Common myeloid progenitor, CD34-positive (primary cell): Measurements from ENCODE around the gene ABAT.

Experiments
- CTCF ChIA-PET: fragments of 350-600 bp; sonication (Branson Sonifier 250); formaldehyde crosslinking; loops from one replicate; lab custom pipeline; 2021; ENCODE audit warnings: antibody characterized with exemption; lab: Charles Lee
- POLR2A ChIA-PET: fragments of 350-600 bp; sonication (Branson Sonifier 250); formaldehyde crosslinking; loops from one replicate; lab custom pipeline; 2021; ENCODE audit warnings: antibody characterized with exemption; lab: Charles Lee
- DNase-seq, 3 donors: peaks; one replicate each; pipeline versions ENCODE4 v3.0.0 to v3.0.0-alpha.2; 2013
- H3K27ac ChIP-seq, 2 experiments: 1 replicate in 1 of 2; 2 replicates in 1 of 2; pipeline ENCODE4 v1.7.0; 2013; ENCODE audit warnings: inconsistent platforms in 2 of 2, low read length in 2 of 2, mild to moderate bottlenecking in 2 of 2, low read depth in 1 of 2, moderate library complexity in 1 of 2; ENCODE audit not compliant: severe bottlenecking in 2 of 2, insufficient read depth in 1 of 2, poor library complexity in 1 of 2
- H3K27me3 ChIP-seq, 5 experiments: replicated peaks in 2 of 5; 1 replicate in 3 of 5; 2 replicates in 2 of 5; pipeline versions ENCODE4 v1.6.1 to v1.7.0; 2013; ENCODE audit warnings: low read length in 4 of 5, mild to moderate bottlenecking in 2 of 5, moderate library complexity in 2 of 5, inconsistent platforms in 1 of 5; ENCODE audit not compliant: insufficient read depth in 5 of 5, control insufficient read depth in 4 of 5
- H3K36me3 ChIP-seq, 4 experiments: 1 replicate in 2 of 4; 2 replicates in 2 of 4; pipeline versions ENCODE4 v1.6.1 to v1.7.0; 2013; ENCODE audit warnings: low read length in 3 of 4, control low read depth in 1 of 4, mild to moderate bottlenecking in 1 of 4; ENCODE audit not compliant: control insufficient read depth in 4 of 4, insufficient read depth in 4 of 4
- H3K4me1 ChIP-seq, 4 experiments: 1 replicate in 3 of 4; 2 replicates in 1 of 4; pipeline versions ENCODE4 v1.6.1 to v1.7.1; 2013; ENCODE audit warnings: low read length in 3 of 4, mild to moderate bottlenecking in 3 of 4, control low read depth in 1 of 4, inconsistent platforms in 1 of 4, moderate library complexity in 1 of 4; ENCODE audit not compliant: control insufficient read depth in 4 of 4, insufficient read depth in 4 of 4; ENCODE audit errors: control extremely low read depth in 1 of 4
- H3K4me3 ChIP-seq, 7 experiments: 1 replicate in 4 of 7; 2 replicates in 3 of 7; pipeline versions ENCODE4 v1.5.1 to v1.7.0; 2013; ENCODE audit warnings: mild to moderate bottlenecking in 7 of 7, low read length in 6 of 7, moderate library complexity in 6 of 7, inconsistent platforms in 2 of 7, low read depth in 2 of 7, control low read depth in 1 of 7; ENCODE audit not compliant: insufficient read depth in 4 of 7, control insufficient read depth in 1 of 7; ENCODE audit errors: extremely low read depth in 1 of 7
- H3K9me3 ChIP-seq, 5 experiments: 1 replicate in 4 of 5; 2 replicates in 1 of 5; pipeline versions ENCODE4 v1.6.1 to v1.7.1; 2013; ENCODE audit warnings: low read length in 4 of 5, mild to moderate bottlenecking in 2 of 5, inconsistent platforms in 1 of 5, low read depth in 1 of 5, moderate library complexity in 1 of 5; ENCODE audit not compliant: control insufficient read depth in 4 of 5, insufficient read depth in 2 of 5; ENCODE audit errors: control extremely low read depth in 1 of 5
- WGBS: methylation state at CpG from one replicate; pipeline ENCODE4 v1.1.5; 2013; ENCODE audit not compliant: insufficient coverage; 5-methylcytosine and 5-hydroxymethylcytosine counted together

The ABAT gene

GRCh38 chr16:8818504-8819270 lies 144.3 kb downstream of the ABAT start:
- POLR2A ChIA-PET, result no interaction called here
- H3K36me3 ChIP-seq, result peaks cover 14 to 74% (median 44%) of the 10 kb centered on the region in 4 experiments
- no peak overlapping the region for H3K4me3 ChIP-seq
- no peak overlapping the region for H3K27ac ChIP-seq
- DNase-seq, result no peak
- H3K9me3 ChIP-seq, result no peaks in the 10 kb centered on the region
- CTCF ChIA-PET, result interaction anchor here (1.4 kb wide), 1 partner anchor 68 kb away, joined by 3 read pairs; no protein-coding TSS in a partner anchor
- no peaks in the 10 kb centered on the region for H3K27me3 ChIP-seq
- H3K4me1 ChIP-seq, result peaks cover 0 to 3% (median 0%) of the 10 kb centered on the region in 4 experiments
- 81% methylated on average over 4 of the region's 10 CpGs for WGBS

- Histone ChIP-seq H3K27me3 (no peaks in the 10 kb centered on the region), H3K27ac (no peak overlapping the region), H3K4me3 (no peak overlapping the region), H3K36me3 (peaks cover 10 to 73% (median 43%) of the 10 kb centered on the region in 4 experiments), H3K9me3 (no peaks in the 10 kb centered on the region), H3K4me1 (peaks cover 0 to 3% (median 0%) of the 10 kb centered on the region in 4 experiments)
- no peak for DNase-seq
- ChIA-PET POLR2A (no interaction called here), CTCF (interaction anchor here (0.7 to 1.4 kb wide), 4 partner anchors 9 to 67 kb away, joined by 3 read pairs; no protein-coding TSS in a partner anchor)
- WGBS, result no CpG with 5 or more reads among the region's 6 CpGs
Measured at GRCh38 chr16:8819411-8820034, 145.1 kb downstream of the ABAT start.

GRCh38 chr16:8822403-8822802 lies 148.0 kb downstream of the ABAT start:
- H3K9me3 ChIP-seq, result no peaks in the 10 kb centered on the region
- ChIA-PET POLR2A (no interaction called here), CTCF (no interaction called here)
- no peaks in the 10 kb centered on the region for H3K4me1 ChIP-seq
- no peak overlapping the region for H3K27ac ChIP-seq
- H3K27me3 ChIP-seq, result no peaks in the 10 kb centered on the region
- H3K36me3 ChIP-seq, result peaks cover 10 to 62% (median 34%) of the 10 kb centered on the region in 4 experiments
- no peak overlapping the region for H3K4me3 ChIP-seq
- no peak for DNase-seq
- WGBS, result 100% methylated on average over 1 of the region's 3 CpGs

GRCh38 chr16:8826278-8826879 lies 152.0 kb downstream of the ABAT start:
- Histone ChIP-seq H3K27me3 (no peaks in the 10 kb centered on the region), H3K27ac (no peak overlapping the region), H3K4me3 (no peak overlapping the region), H3K4me1 (no peaks in the 10 kb centered on the region), H3K9me3 (no peaks in the 10 kb centered on the region), H3K36me3 (peaks cover 2 to 57% (median 36%) of the 10 kb centered on the region in 4 experiments)
- CTCF ChIA-PET, result no interaction called here
- 100% methylated on average over 1 of the region's 3 CpGs for whole genome bisulfite sequencing
- POLR2A ChIA-PET, result no interaction called here
- no peak for DNase-seq

GRCh38 chr16:8828541-8829165 lies 154.2 kb downstream of the ABAT start:
- no peaks in the 10 kb centered on the region for H3K27me3 ChIP-seq
- H3K36me3 ChIP-seq, result peaks cover 11 to 53% (median 40%) of the 10 kb centered on the region in 4 experiments
- 100% methylated on average over 5 of the region's 8 CpGs for WGBS
- no peak for DNase-seq
- POLR2A ChIA-PET, result interaction anchor here (0.6 kb wide), 1 partner anchor 58 kb away, joined by 3 read pairs; no protein-coding TSS in a partner anchor
- H3K27ac ChIP-seq, result no peak overlapping the region
- H3K9me3 ChIP-seq, result no peaks in the 10 kb centered on the region
- CTCF ChIA-PET, result interaction anchor here (0.8 to 1.5 kb wide), 3 partner anchors 9 to 21 kb away, joined by 3 read pairs; no protein-coding TSS in a partner anchor
- no peaks in the 10 kb centered on the region for H3K4me1 ChIP-seq
- no peak overlapping the region for H3K4me3 ChIP-seq

- WGBS, result 93% methylated on average over 8 of the region's 9 CpGs
- Histone ChIP-seq H3K27me3 (no peaks in the 10 kb centered on the region), H3K4me1 (no peaks in the 10 kb centered on the region), H3K9me3 (no peaks in the 10 kb centered on the region), H3K4me3 (no peak overlapping the region), H3K36me3 (peaks cover 11 to 41% (median 33%) of the 10 kb centered on the region in 4 experiments), H3K27ac (no peak overlapping the region)
- CTCF ChIA-PET, result interaction anchor here (1.2 kb wide), 1 partner anchor 11 kb away, joined by 3 read pairs; no protein-coding TSS in a partner anchor
- POLR2A ChIA-PET, result no interaction called here
- DNase-seq, result no peak
Measured at GRCh38 chr16:8831450-8831849, 157.0 kb downstream of the ABAT start.
